GM12891 (cell line): Measurements from ENCODE around the gene DCN.

Experiments used
- PAX5 ChIP-seq: IDR thresholded peaks from 2 replicates; pipeline ENCODE4 v1.6.1; 2011; ENCODE audit warnings: low read length, moderate library complexity, mild to moderate bottlenecking; ENCODE audit not compliant: insufficient read depth, severe bottlenecking
- POLR2A ChIP-seq: IDR thresholded peaks from 2 replicates; pipeline ENCODE4 v1.6.1; 2011; ENCODE audit warnings: low read depth, low read length, control low read depth
- POLR2AphosphoS5 ChIP-seq: IDR thresholded peaks from 2 replicates; pipeline ENCODE4 v1.6.1; 2011; ENCODE audit warnings: low read depth, low read length, control low read depth
- POU2F2 ChIP-seq: IDR thresholded peaks from 2 replicates; pipeline ENCODE4 v1.6.1; 2011; ENCODE audit warnings: low read depth, mild to moderate bottlenecking, control low read depth, low read length, moderate library complexity
- TAF1 ChIP-seq: IDR thresholded peaks from 2 replicates; pipeline ENCODE4 v1.6.1; 2011; ENCODE audit warnings: low read depth, low read length, control low read depth

GRCh38 chr12:91171476-91171875, 11.1 kb downstream of the DCN start:
- TF ChIP-seq POLR2A (no peak), TAF1 (no peak), POLR2AphosphoS5 (no peak), PAX5 (no peak), POU2F2 (no peak)
